B cell (primary cell): Measurements from ENCODE around the gene FBN2. TPM values are rescaled to one million over a fixed set of nuclear protein-coding genes. Genes with fewer than 3 reads are reported as not detected.

Source experiments
- ATAC-seq: fragments of 200-7000 bp; cut with Tn5 transposase; one replicate; pipeline ENCODE4 v1.10.0; 2021; ENCODE audit warnings: low read depth, mild to moderate bottlenecking, moderate number of reproducible peaks, moderate library complexity
- CTCF ChIA-PET: fragments of 350-600 bp; sonication (Branson Sonifier 250); formaldehyde crosslinking; loops from one replicate; lab custom pipeline; 2021; ENCODE audit warnings: antibody characterized with exemption, inconsistent platforms; lab: Charles Lee
- POLR2A ChIA-PET: fragments of 350-600 bp; sonication (Branson Sonifier 250); formaldehyde crosslinking; loops from one replicate; lab custom pipeline; 2021; ENCODE audit warnings: antibody characterized with exemption; lab: Charles Lee
- DNase-seq: peaks from one replicate; pipeline ENCODE4 v3.0.0; 2013
- H2AFZ ChIP-seq: 2 replicates; pipeline ENCODE4 v1.6.1; 2012; ENCODE audit warnings: mild to moderate bottlenecking, low read depth, low read length; ENCODE audit not compliant: insufficient read depth, poor library complexity, severe bottlenecking
- H3K27ac ChIP-seq, 2 donors: 1 replicate in 1 of 2; 2 replicates in 1 of 2; pipeline ENCODE4 v1.5.1; 2012 to 2013; ENCODE audit warnings: low read length in 2 of 2, mild to moderate bottlenecking in 2 of 2, moderate library complexity in 1 of 2
- H3K27me3 ChIP-seq, 4 experiments: fragments of 200-600 bp in 1 of 4; sonication (generic) in 1 of 4; replicated peaks in 1 of 4; 1 replicate in 2 of 4; 2 replicates in 2 of 4; pipeline versions ENCODE4 v1.6.1 to v1.7.0; 2013 to 2016; ENCODE audit warnings: low read length in 3 of 4, mild to moderate bottlenecking in 2 of 4, mixed read lengths in 1 of 4, moderate library complexity in 1 of 4; ENCODE audit not compliant: insufficient read depth in 4 of 4, control insufficient read depth in 3 of 4; ENCODE audit errors: control extremely low read depth in 1 of 4
- H3K36me3 ChIP-seq, 2 experiments: replicated peaks in 1 of 2; 1 replicate in 1 of 2; 2 replicates in 1 of 2; pipeline versions ENCODE4 v1.6.1 to v1.7.1; 2013; ENCODE audit warnings: low read length in 1 of 2; ENCODE audit not compliant: insufficient read depth in 2 of 2, control insufficient read depth in 1 of 2; ENCODE audit errors: control extremely low read depth in 1 of 2, extremely low read depth in 1 of 2
- H3K4me1 ChIP-seq, 2 donors: fragments of 200-600 bp in 1 of 2; sonication (generic) in 1 of 2; 1 replicate in 1 of 2; 2 replicates in 1 of 2; pipeline versions ENCODE4 v1.5.1 to v1.6.1; 2013 to 2017; ENCODE audit warnings: low read length in 2 of 2; ENCODE audit not compliant: control insufficient read depth in 2 of 2, insufficient read depth in 2 of 2
- H3K4me2 ChIP-seq: replicated peaks from 2 replicates; pipeline ENCODE3; 2012; ENCODE audit warnings: mild to moderate bottlenecking, low read depth, low read length; ENCODE audit not compliant: poor library complexity, severe bottlenecking
- H3K4me3 ChIP-seq, 5 experiments: fragments of 200-600 bp in 1 of 5; sonication (generic) in 1 of 5; 1 replicate in 3 of 5; 2 replicates in 2 of 5; pipeline versions ENCODE4 v1.5.1 to v1.7.0; 2011 to 2016; ENCODE audit warnings: low read length in 4 of 5, mild to moderate bottlenecking in 4 of 5, low read depth in 2 of 5, control low read depth in 1 of 5, moderate library complexity in 1 of 5; ENCODE audit not compliant: insufficient read depth in 1 of 5; ENCODE audit errors: control extremely low read depth in 1 of 5, extremely low read depth in 1 of 5
- H3K79me2 ChIP-seq: fragments of 200-600 bp; sonication (generic); one replicate; pipeline ENCODE4 v1.6.0; 2016; ENCODE audit warnings: low read length; ENCODE audit not compliant: control insufficient read depth, insufficient read depth
- H3K9ac ChIP-seq: fragments of 200-600 bp; sonication (generic); 2 replicates; pipeline ENCODE4 v1.6.1; 2017; ENCODE audit warnings: mild to moderate bottlenecking, low read length, moderate library complexity
- H3K9me3 ChIP-seq, 3 donors: one replicate each; pipeline versions ENCODE4 v1.6.1 to v1.7.1; 2013; ENCODE audit warnings: low read length in 2 of 3; ENCODE audit not compliant: control insufficient read depth in 2 of 3, insufficient read depth in 1 of 3; ENCODE audit errors: control extremely low read depth in 1 of 3
- H4K20me1 ChIP-seq: 2 replicates; pipeline ENCODE4 v1.6.0; 2012; ENCODE audit warnings: mild to moderate bottlenecking, low read length; ENCODE audit not compliant: insufficient read depth, control insufficient read depth, poor library complexity, severe bottlenecking
- H3K27ac Mint-ChIP-seq: one replicate; pipeline ENCODE4 v1.8.0; 2021; ENCODE audit warnings: mixed read lengths
- H3K27me3 Mint-ChIP-seq: one replicate; pipeline ENCODE4 v1.8.0; 2021; ENCODE audit warnings: mixed read lengths
- H3K4me1 Mint-ChIP-seq: one replicate; pipeline ENCODE4 v1.8.0; 2021; ENCODE audit warnings: mixed read lengths
- H3K4me3 Mint-ChIP-seq: one replicate; pipeline ENCODE4 v1.8.0; 2021; ENCODE audit warnings: mixed read lengths
- H3K9me3 Mint-ChIP-seq: one replicate; pipeline ENCODE4 v1.8.0; 2022; ENCODE audit warnings: mixed read lengths; ENCODE audit not compliant: insufficient read depth
- EZH2 ChIP-seq: IDR thresholded peaks from 2 replicates; pipeline ENCODE4 v1.6.1; 2012; ENCODE audit warnings: borderline replicate concordance, low read depth, mild to moderate bottlenecking, moderate library complexity, low read length; ENCODE audit not compliant: insufficient read depth, poor library complexity, severe bottlenecking
- WGBS: methylation state at CpG from one replicate; pipeline ENCODE4 v1.1.5; 2013; ENCODE audit warnings: missing lambda C conversion rate; ENCODE audit not compliant: insufficient coverage; 5-methylcytosine and 5-hydroxymethylcytosine counted together
- intact Hi-C: fragments of 100-400 bp; cut with micrococcal nuclease; formaldehyde crosslinking; loops from one replicate; pipeline ENCODE4 v1.10.0; 2022
- polyA plus RNA-seq: library from polyadenylated mRNA; depleted of rRNA; stranded (reverse); fragments of >200 nt; gene quantifications from 2 replicates; pipeline ENCODE4 v1.2.3, GENCODE V29; 2012
- total RNA-seq, 2 donors: library from RNA; stranded (reverse); fragments of 120-200 nt in 1 of 2; gene quantifications; 1 replicate in 1 of 2; 2 replicates in 1 of 2; pipeline versions ENCODE4 v1.2.3 to v1.2.4, GENCODE V29; 2013 to 2022
- TF ChIP-seq, protein P1 (sequence below): fragments of 200-600 bp; IDR thresholded peaks from one replicate; pipeline ENCODE4 v1.8.0; 2022; ENCODE audit warnings: antibody characterized with exemption, mild to moderate bottlenecking

Gene FBN2
- total and polyA plus RNA-seq, 2 donors (not counting 1 experiment from before 2014, with no cell fraction given), result 0.03 TPM; not detected in 1

DNA sequence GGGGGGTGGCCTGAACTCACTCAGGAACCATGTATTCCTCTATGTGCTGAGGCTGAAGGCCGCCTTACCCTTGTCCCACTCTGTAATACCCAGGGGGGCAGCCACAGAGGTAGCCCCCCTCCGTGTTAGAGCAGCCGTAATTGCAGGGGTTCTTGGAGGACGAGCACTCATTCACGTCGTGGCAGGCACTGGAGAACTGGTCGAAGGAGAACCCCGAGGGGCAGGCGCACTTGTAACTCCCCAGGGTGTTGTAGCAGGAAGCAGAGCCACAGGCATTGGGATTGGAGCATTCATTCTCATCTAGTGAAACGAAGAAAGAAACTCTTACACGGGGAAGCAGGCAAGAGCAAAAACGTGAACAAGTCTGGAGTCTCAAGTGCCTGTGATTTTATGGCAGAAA lies 274.7 kb downstream of the FBN2 start:
- H3K79me2 ChIP-seq, result no peaks in the 10 kb centered on the region
- H3K9me3 ChIP-seq, result no peaks in the 10 kb centered on the region
- no peak overlapping the region for H3K4me3 ChIP-seq
- H3K4me1 Mint-ChIP-seq, result no peaks in the 10 kb centered on the region
- 84% methylated on average over 9 of the region's 12 CpGs for WGBS
- no peaks in the 10 kb centered on the region for H3K27me3 ChIP-seq
- CTCF ChIA-PET, result no interaction called here
- no peak overlapping the region for H3K9ac ChIP-seq
- TF ChIP-seq, protein P1, sequence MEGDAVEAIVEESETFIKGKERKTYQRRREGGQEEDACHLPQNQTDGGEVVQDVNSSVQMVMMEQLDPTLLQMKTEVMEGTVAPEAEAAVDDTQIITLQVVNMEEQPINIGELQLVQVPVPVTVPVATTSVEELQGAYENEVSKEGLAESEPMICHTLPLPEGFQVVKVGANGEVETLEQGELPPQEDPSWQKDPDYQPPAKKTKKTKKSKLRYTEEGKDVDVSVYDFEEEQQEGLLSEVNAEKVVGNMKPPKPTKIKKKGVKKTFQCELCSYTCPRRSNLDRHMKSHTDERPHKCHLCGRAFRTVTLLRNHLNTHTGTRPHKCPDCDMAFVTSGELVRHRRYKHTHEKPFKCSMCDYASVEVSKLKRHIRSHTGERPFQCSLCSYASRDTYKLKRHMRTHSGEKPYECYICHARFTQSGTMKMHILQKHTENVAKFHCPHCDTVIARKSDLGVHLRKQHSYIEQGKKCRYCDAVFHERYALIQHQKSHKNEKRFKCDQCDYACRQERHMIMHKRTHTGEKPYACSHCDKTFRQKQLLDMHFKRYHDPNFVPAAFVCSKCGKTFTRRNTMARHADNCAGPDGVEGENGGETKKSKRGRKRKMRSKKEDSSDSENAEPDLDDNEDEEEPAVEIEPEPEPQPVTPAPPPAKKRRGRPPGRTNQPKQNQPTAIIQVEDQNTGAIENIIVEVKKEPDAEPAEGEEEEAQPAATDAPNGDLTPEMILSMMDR, result no peak
- no peak for TF ChIP-seq EZH2
- intact Hi-C loops, result no loop called here
- POLR2A ChIA-PET, result no interaction called here
- DNase-seq (no peak), ATAC-seq (no peak)
- no peaks in the 10 kb centered on the region for H3K36me3 ChIP-seq
- H3K27ac ChIP-seq, result no peak overlapping the region
- peaks cover 3% of the 10 kb centered on the region for H3K27me3 Mint-ChIP-seq
- no peaks in the 10 kb centered on the region for H3K9me3 Mint-ChIP-seq
- no peak overlapping the region for H3K4me3 Mint-ChIP-seq
- no peak overlapping the region for H3K4me2 ChIP-seq
- no peaks in the 10 kb centered on the region for H4K20me1 ChIP-seq
- no peaks in the 10 kb centered on the region for H3K4me1 ChIP-seq
- H2AFZ ChIP-seq, result no peak overlapping the region
- H3K27ac Mint-ChIP-seq, result no peak overlapping the region

DNA sequence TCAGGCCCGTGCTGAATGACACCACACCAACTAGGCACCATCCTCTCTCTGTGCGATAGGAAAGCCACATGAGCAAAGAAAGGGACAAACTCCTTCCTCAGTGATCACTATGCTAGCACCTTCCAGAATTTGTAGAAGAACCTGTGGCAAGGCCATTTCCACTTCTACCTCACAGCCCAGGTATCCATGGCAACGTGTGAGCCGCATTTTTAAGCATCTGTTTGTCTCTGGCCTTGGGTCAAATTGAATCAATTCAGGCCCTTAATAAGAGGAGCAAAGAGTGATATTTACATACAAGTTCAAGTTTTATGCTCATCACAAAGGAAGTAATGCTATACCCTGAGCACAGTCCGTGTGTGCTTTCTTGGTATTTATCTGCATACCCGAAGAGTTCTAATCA lies 275.1 kb downstream of the FBN2 start:
- CTCF ChIA-PET, result no interaction called here
- H3K4me1 Mint-ChIP-seq, result no peaks in the 10 kb centered on the region
- Histone ChIP-seq H3K79me2 (no peaks in the 10 kb centered on the region), H2AFZ (no peak overlapping the region), H3K27me3 (no peaks in the 10 kb centered on the region), H3K36me3 (no peaks in the 10 kb centered on the region), H3K27ac (no peak overlapping the region), H3K4me3 (no peak overlapping the region), H4K20me1 (no peaks in the 10 kb centered on the region), H3K4me2 (no peak overlapping the region), H3K9me3 (no peaks in the 10 kb centered on the region), H3K4me1 (no peaks in the 10 kb centered on the region), H3K9ac (no peak overlapping the region)
- DNase-seq (no peak), ATAC-seq (no peak)
- no peak for TF ChIP-seq EZH2
- TF ChIP-seq, protein P1, result no peak
- no peaks in the 10 kb centered on the region for H3K9me3 Mint-ChIP-seq
- WGBS, result 93% methylated on average over 4 of the region's 6 CpGs
- POLR2A ChIA-PET, result no interaction called here
- H3K4me3 Mint-ChIP-seq, result no peak overlapping the region
- no peak overlapping the region for H3K27ac Mint-ChIP-seq
- peaks cover 3% of the 10 kb centered on the region for H3K27me3 Mint-ChIP-seq
- intact Hi-C loops, result no loop called here
